Liver (tissue), 9 donors: ENCODE results near the gene TP53I11. TPM values are rescaled to one million over a fixed set of nuclear protein-coding genes. Genes with fewer than 3 reads are reported as not detected.

Experiments used
- DNase-seq: peaks from one replicate; pipeline ENCODE4 v3.0.0-alpha.2; 2017; ENCODE audit warnings: low spot score
- H3K27ac ChIP-seq, 2 donors: one replicate each; pipeline ENCODE4 v1.7.0; 2013; ENCODE audit warnings: inconsistent platforms in 2 of 2, low read length in 2 of 2, control low read depth in 1 of 2, low read depth in 1 of 2, mild to moderate bottlenecking in 1 of 2
- H3K27me3 ChIP-seq, 4 donors: one replicate each; pipeline versions ENCODE4 v1.6.1 to v1.7.0; 2013; ENCODE audit warnings: low read length in 3 of 4, inconsistent platforms in 1 of 4, mild to moderate bottlenecking in 1 of 4, moderate library complexity in 1 of 4; ENCODE audit not compliant: control insufficient read depth in 4 of 4, insufficient read depth in 4 of 4
- H3K36me3 ChIP-seq, 4 donors: one replicate each; pipeline versions ENCODE4 v1.6.1 to v1.7.0; 2013; ENCODE audit warnings: low read length in 3 of 4, mild to moderate bottlenecking in 3 of 4, low read depth in 1 of 4, moderate library complexity in 1 of 4; ENCODE audit not compliant: control insufficient read depth in 4 of 4, insufficient read depth in 3 of 4
- H3K4me1 ChIP-seq, 4 donors: one replicate each; pipeline versions ENCODE4 v1.6.1 to v1.7.0; 2013; ENCODE audit warnings: low read length in 3 of 4, mild to moderate bottlenecking in 3 of 4, moderate library complexity in 1 of 4; ENCODE audit not compliant: control insufficient read depth in 4 of 4, insufficient read depth in 4 of 4
- H3K4me3 ChIP-seq, 3 donors: one replicate each; pipeline versions ENCODE4 v1.6.1 to v1.7.0; 2013; ENCODE audit warnings: low read length in 3 of 3, control low read depth in 1 of 3, low read depth in 1 of 3, mild to moderate bottlenecking in 1 of 3
- H3K9ac ChIP-seq, 2 donors: one replicate each; pipeline ENCODE4 v1.7.0; 2013; ENCODE audit warnings: low read length in 2 of 2, mild to moderate bottlenecking in 2 of 2, moderate library complexity in 2 of 2, control low read depth in 1 of 2, low read depth in 1 of 2
- H3K9me3 ChIP-seq, 4 donors: one replicate each; pipeline versions ENCODE4 v1.6.1 to v1.7.0; 2013; ENCODE audit warnings: low read length in 3 of 4; ENCODE audit not compliant: control insufficient read depth in 4 of 4
- FOXA1 ChIP-seq: IDR thresholded peaks from 2 replicates; pipeline ENCODE4 v1.6.1; 2016; ENCODE audit warnings: antibody characterized with exemption
- FOXA2 ChIP-seq: IDR thresholded peaks from 2 replicates; pipeline ENCODE4 v1.6.1; 2016; ENCODE audit warnings: antibody characterized with exemption
- GABPA ChIP-seq, 2 donors: IDR thresholded peaks in 1 of 2; conservative IDR thresholded peaks in 1 of 2; 2 replicates each; pipeline ENCODE4 v1.6.1; 2016; ENCODE audit warnings: antibody characterized with exemption in 2 of 2, mild to moderate bottlenecking in 1 of 2, moderate library complexity in 1 of 2
- HNF4G ChIP-seq: IDR thresholded peaks from 2 replicates; pipeline ENCODE4 v1.6.1; 2016; ENCODE audit warnings: antibody characterized with exemption
- JUND ChIP-seq, 2 donors: IDR thresholded peaks; 2 replicates each; pipeline ENCODE4 v1.6.1; 2016; ENCODE audit warnings: antibody characterized with exemption in 2 of 2
- NR2F2 ChIP-seq: IDR thresholded peaks from 2 replicates; pipeline ENCODE4 v1.6.1; 2016; ENCODE audit warnings: antibody characterized with exemption
- RAD21 ChIP-seq, 2 donors: IDR thresholded peaks; 2 replicates each; pipeline ENCODE4 v1.6.1; 2016; ENCODE audit warnings: antibody characterized with exemption in 2 of 2, mild to moderate bottlenecking in 2 of 2
- RXRA ChIP-seq, 2 donors: IDR thresholded peaks; 2 replicates each; pipeline ENCODE4 v1.6.1; 2017 to 2018; ENCODE audit warnings: antibody characterized with exemption in 2 of 2, mild to moderate bottlenecking in 1 of 2
- SP1 ChIP-seq: IDR thresholded peaks from 2 replicates; pipeline ENCODE4 v1.6.1; 2018; ENCODE audit warnings: antibody characterized with exemption, mild to moderate bottlenecking
- YY1 ChIP-seq: IDR thresholded peaks from 2 replicates; pipeline ENCODE4 v1.6.1; 2016; ENCODE audit warnings: antibody characterized with exemption, mild to moderate bottlenecking
- WGBS: extraction: QIAGEN DNeasy Blood & Tissue Kit; methylation state at CpG from one replicate; pipeline ENCODE4 v1.1.7; 2013; 5-methylcytosine and 5-hydroxymethylcytosine counted together
- polyA plus RNA-seq, 2 donors: library from polyadenylated mRNA; stranded (reverse) in 1 of 2; unstranded in 1 of 2; fragments of 200-250 nt in 1 of 2; fragments of >200 nt in 1 of 2; fragmentation: Nextera tagmentation in 1 of 2; extraction: Ambion mirVana in 1 of 2; gene quantifications; one replicate each; pipeline versions ENCODE4 v1.2.1 to v1.2.3, GENCODE V29; 2013 to 2015
- total RNA-seq, 2 donors: library from RNA; depleted of rRNA; stranded (reverse); fragments of >200 nt; gene quantifications; one replicate each; pipeline ENCODE4 v1.2.3, GENCODE V29; 2014
- TF ChIP-seq, protein P1 (sequence below): IDR thresholded peaks from 2 replicates; pipeline ENCODE4 v1.6.1; 2016; ENCODE audit warnings: antibody characterized with exemption, mild to moderate bottlenecking
- TF ChIP-seq, protein P2 (sequence below): IDR thresholded peaks from 2 replicates; pipeline ENCODE4 v1.6.1; 2016; ENCODE audit warnings: antibody characterized with exemption
- TF ChIP-seq, protein P3 (sequence below): IDR thresholded peaks from 2 replicates; pipeline ENCODE4 v1.6.1; 2016; ENCODE audit warnings: antibody characterized with exemption
- TF ChIP-seq, protein P4 (sequence below): IDR thresholded peaks from 2 replicates; pipeline ENCODE4 v1.6.1; 2016; ENCODE audit warnings: antibody characterized with exemption
- TF ChIP-seq, protein P5 (sequence below): fragments of 150-350 bp; IDR thresholded peaks from 2 replicates; pipeline ENCODE4 v1.5.1; 2017; ENCODE audit warnings: improper control_type of control experiment, low read depth, low read length; ENCODE audit not compliant: missing input control
- donor health status: healthy.
- donor health status: healthy.
- donor health status: healthy.
- donor health status: healthy.
- donor health status: healthy.

The TP53I11 gene
- total and polyA plus RNA-seq, 4 donors, result 3.6 to 16.0 (median 8.3) TPM

DNA sequence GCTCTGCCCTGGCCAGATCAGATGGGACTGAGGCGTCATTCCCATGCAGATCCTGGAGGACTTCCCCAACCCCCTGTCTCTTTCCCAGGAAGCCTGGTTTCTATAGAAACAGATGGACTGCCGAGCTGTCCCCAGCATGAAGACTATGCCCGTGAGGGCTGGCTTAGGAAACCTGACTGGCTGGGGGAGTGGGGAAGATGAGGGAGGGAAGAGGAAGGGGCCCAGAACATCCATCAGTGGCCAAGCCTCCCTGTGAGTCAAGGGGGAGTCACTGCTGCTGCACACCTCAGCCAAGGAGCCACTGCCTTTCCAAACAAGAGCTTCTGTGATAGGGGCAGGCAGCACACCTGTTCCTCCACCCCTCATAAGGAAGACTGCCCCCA, 5.8 kb downstream of the TP53I11 start:
- DNase-seq, result no peak
- H3K27me3 ChIP-seq, result no peaks in the 10 kb centered on the region
- TF ChIP-seq GABPA (IDR thresholded peaks at IDR 0.05 in 1 of 2, conservative IDR thresholded peaks at IDR 0.05 in 1 of 2) (no peak), JUND (IDR thresholded peaks at IDR 0.05) (no peak), HNF4G (no peak), SP1 (no peak)
- TF ChIP-seq, protein P1, sequence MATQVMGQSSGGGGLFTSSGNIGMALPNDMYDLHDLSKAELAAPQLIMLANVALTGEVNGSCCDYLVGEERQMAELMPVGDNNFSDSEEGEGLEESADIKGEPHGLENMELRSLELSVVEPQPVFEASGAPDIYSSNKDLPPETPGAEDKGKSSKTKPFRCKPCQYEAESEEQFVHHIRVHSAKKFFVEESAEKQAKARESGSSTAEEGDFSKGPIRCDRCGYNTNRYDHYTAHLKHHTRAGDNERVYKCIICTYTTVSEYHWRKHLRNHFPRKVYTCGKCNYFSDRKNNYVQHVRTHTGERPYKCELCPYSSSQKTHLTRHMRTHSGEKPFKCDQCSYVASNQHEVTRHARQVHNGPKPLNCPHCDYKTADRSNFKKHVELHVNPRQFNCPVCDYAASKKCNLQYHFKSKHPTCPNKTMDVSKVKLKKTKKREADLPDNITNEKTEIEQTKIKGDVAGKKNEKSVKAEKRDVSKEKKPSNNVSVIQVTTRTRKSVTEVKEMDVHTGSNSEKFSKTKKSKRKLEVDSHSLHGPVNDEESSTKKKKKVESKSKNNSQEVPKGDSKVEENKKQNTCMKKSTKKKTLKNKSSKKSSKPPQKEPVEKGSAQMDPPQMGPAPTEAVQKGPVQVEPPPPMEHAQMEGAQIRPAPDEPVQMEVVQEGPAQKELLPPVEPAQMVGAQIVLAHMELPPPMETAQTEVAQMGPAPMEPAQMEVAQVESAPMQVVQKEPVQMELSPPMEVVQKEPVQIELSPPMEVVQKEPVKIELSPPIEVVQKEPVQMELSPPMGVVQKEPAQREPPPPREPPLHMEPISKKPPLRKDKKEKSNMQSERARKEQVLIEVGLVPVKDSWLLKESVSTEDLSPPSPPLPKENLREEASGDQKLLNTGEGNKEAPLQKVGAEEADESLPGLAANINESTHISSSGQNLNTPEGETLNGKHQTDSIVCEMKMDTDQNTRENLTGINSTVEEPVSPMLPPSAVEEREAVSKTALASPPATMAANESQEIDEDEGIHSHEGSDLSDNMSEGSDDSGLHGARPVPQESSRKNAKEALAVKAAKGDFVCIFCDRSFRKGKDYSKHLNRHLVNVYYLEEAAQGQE, result no peak
- TF ChIP-seq, protein P2, sequence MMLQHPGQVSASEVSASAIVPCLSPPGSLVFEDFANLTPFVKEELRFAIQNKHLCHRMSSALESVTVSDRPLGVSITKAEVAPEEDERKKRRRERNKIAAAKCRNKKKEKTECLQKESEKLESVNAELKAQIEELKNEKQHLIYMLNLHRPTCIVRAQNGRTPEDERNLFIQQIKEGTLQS, result no peak
- no peak overlapping the region for H3K4me3 ChIP-seq
- no peak overlapping the region for H3K9ac ChIP-seq
- H3K4me1 ChIP-seq, result peaks cover 0 to 3% (median 0%) of the 10 kb centered on the region in 4 donors
- no peaks in the 10 kb centered on the region for H3K36me3 ChIP-seq
- 58% methylated on average over 3 of the region's 3 CpGs for WGBS
- H3K27ac ChIP-seq, result no peak overlapping the region
- no peaks in the 10 kb centered on the region for H3K9me3 ChIP-seq

DNA sequence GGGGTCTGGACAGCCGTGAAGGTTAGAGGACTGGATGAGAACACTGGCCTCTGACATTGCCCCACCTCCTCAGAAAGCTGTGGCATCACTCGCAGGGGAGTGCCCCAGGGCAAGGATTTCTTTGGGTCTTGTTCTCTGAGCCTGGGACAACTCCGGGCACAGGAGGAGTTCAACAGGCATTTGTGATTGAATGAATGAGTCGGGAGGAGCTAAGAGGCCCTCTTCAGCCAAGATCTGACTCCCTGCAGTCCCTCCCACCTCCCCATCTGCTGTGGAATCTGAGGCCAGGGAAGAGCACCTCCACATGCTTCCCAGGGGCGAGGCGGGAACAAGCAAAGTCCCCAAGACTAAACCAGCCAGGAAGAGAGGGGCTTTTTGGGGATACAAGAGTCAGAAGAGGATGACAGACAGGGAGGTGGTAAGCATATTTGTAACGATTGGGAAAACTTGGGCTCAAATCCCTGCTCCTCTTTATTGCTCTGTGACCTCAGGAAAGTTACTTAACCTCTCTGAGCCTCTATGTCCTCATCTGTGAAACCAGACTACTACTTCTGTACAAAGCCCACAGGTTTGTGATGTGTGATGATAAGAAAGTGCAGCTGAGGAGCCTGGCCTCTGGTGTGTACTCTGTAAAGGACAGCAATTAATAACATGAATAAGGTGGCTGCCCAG, 6.4 kb downstream of the TP53I11 start:
- WGBS, result 76% methylated on average over 7 of the region's 7 CpGs
- H3K36me3 ChIP-seq, result no peaks in the 10 kb centered on the region
- TF ChIP-seq, protein P3, sequence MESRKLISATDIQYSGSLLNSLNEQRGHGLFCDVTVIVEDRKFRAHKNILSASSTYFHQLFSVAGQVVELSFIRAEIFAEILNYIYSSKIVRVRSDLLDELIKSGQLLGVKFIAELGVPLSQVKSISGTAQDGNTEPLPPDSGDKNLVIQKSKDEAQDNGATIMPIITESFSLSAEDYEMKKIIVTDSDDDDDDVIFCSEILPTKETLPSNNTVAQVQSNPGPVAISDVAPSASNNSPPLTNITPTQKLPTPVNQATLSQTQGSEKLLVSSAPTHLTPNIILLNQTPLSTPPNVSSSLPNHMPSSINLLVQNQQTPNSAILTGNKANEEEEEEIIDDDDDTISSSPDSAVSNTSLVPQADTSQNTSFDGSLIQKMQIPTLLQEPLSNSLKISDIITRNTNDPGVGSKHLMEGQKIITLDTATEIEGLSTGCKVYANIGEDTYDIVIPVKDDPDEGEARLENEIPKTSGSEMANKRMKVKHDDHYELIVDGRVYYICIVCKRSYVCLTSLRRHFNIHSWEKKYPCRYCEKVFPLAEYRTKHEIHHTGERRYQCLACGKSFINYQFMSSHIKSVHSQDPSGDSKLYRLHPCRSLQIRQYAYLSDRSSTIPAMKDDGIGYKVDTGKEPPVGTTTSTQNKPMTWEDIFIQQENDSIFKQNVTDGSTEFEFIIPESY, result no peak
- TF ChIP-seq SP1, result no peak
- TF ChIP-seq RAD21 (IDR thresholded peaks at IDR 0.05), result no peak
- TF ChIP-seq, protein P4, sequence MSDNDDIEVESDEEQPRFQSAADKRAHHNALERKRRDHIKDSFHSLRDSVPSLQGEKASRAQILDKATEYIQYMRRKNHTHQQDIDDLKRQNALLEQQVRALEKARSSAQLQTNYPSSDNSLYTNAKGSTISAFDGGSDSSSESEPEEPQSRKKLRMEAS, result no peak
- no peak for TF ChIP-seq JUND (IDR thresholded peaks at IDR 0.05)
- TF ChIP-seq, protein P1, result no peak
- TF ChIP-seq, protein P5, sequence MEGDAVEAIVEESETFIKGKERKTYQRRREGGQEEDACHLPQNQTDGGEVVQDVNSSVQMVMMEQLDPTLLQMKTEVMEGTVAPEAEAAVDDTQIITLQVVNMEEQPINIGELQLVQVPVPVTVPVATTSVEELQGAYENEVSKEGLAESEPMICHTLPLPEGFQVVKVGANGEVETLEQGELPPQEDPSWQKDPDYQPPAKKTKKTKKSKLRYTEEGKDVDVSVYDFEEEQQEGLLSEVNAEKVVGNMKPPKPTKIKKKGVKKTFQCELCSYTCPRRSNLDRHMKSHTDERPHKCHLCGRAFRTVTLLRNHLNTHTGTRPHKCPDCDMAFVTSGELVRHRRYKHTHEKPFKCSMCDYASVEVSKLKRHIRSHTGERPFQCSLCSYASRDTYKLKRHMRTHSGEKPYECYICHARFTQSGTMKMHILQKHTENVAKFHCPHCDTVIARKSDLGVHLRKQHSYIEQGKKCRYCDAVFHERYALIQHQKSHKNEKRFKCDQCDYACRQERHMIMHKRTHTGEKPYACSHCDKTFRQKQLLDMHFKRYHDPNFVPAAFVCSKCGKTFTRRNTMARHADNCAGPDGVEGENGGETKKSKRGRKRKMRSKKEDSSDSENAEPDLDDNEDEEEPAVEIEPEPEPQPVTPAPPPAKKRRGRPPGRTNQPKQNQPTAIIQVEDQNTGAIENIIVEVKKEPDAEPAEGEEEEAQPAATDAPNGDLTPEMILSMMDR, result no peak
- TF ChIP-seq GABPA (IDR thresholded peaks at IDR 0.05 in 1 of 2, conservative IDR thresholded peaks at IDR 0.05 in 1 of 2), result no peak
- no peak for TF ChIP-seq NR2F2
- TF ChIP-seq YY1, result no peak
- no peak for TF ChIP-seq FOXA1
- TF ChIP-seq HNF4G, result no peak
- TF ChIP-seq RXRA (IDR thresholded peaks at IDR 0.05), result no peak
- no peak for TF ChIP-seq FOXA2
- H3K27me3 ChIP-seq, result no peaks in the 10 kb centered on the region
- no peak overlapping the region for H3K27ac ChIP-seq
- no peak for DNase-seq
- H3K9me3 ChIP-seq, result no peaks in the 10 kb centered on the region
- peaks cover 0 to 3% (median 0%) of the 10 kb centered on the region in 4 donors for H3K4me1 ChIP-seq
- no peak overlapping the region for H3K9ac ChIP-seq
- H3K4me3 ChIP-seq, result no peak overlapping the region
